WERI-Rb-1 (cell line): ENCODE results near the gene COLQ.

Source experiments
- DNase-seq: peaks from one replicate; pipeline ENCODE4 v3.0.0-alpha.2; 2020
- H3K27ac ChIP-seq: fragments of 250-450 bp; sonication (Bioruptor Pico); 2 replicates; pipeline ENCODE4 v1.5.1; 2020; ENCODE audit warnings: mild to moderate bottlenecking, moderate library complexity
- H3K27me3 ChIP-seq: fragments of 250-450 bp; sonication (Bioruptor Pico); 2 replicates; pipeline ENCODE4 v1.5.1; 2021; ENCODE audit warnings: mild to moderate bottlenecking, low read depth, moderate library complexity; ENCODE audit not compliant: insufficient read depth, severe bottlenecking
- H3K36me3 ChIP-seq: fragments of 250-450 bp; sonication (Bioruptor Pico); 2 replicates; pipeline ENCODE4 v1.5.1; 2020; ENCODE audit warnings: mild to moderate bottlenecking, moderate library complexity
- H3K4me3 ChIP-seq: 2 replicates; pipeline ENCODE4 v1.5.1; 2011; ENCODE audit warnings: low read depth, mild to moderate bottlenecking, control low read depth, low read length
- H3K9me3 ChIP-seq: fragments of 250-450 bp; sonication (Bioruptor Pico); 2 replicates; pipeline ENCODE4 v1.5.1; 2021; ENCODE audit warnings: mild to moderate bottlenecking, moderate library complexity; ENCODE audit not compliant: severe bottlenecking
- TF ChIP-seq, protein P1 (sequence below): IDR thresholded peaks from 2 replicates; pipeline ENCODE4 v1.5.1; 2011; ENCODE audit warnings: low read depth, mild to moderate bottlenecking, control low read depth, inconsistent platforms, low read length

COLQ gene

DNA sequence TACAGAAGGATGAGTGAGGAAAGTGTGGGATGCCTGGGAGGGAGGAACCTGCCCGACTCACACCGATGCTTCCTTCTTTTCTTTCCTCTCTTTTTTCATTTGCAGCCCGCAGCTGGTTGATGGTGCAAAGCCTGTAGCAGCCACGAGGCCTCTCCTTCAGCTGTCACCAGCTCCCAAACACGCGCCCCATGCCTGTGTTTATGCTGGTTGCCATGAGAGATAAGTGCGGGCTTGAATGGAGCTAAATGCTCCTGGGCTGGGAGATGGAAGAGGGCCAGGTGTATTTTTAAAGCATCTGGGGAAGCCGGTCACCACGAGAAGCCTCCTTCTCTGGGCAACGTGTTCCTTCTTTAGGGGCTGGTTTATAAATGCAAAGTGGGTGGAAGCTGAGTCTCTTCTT is 9.3 kb downstream of the COLQ start:
- H3K36me3 ChIP-seq: no peaks in the 10 kb centered on the region
- TF ChIP-seq, protein P1, sequence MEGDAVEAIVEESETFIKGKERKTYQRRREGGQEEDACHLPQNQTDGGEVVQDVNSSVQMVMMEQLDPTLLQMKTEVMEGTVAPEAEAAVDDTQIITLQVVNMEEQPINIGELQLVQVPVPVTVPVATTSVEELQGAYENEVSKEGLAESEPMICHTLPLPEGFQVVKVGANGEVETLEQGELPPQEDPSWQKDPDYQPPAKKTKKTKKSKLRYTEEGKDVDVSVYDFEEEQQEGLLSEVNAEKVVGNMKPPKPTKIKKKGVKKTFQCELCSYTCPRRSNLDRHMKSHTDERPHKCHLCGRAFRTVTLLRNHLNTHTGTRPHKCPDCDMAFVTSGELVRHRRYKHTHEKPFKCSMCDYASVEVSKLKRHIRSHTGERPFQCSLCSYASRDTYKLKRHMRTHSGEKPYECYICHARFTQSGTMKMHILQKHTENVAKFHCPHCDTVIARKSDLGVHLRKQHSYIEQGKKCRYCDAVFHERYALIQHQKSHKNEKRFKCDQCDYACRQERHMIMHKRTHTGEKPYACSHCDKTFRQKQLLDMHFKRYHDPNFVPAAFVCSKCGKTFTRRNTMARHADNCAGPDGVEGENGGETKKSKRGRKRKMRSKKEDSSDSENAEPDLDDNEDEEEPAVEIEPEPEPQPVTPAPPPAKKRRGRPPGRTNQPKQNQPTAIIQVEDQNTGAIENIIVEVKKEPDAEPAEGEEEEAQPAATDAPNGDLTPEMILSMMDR: no peak
- H3K4me3 ChIP-seq: no peak overlapping the region
- no peaks in the 10 kb centered on the region for H3K9me3 ChIP-seq
- H3K27me3 ChIP-seq: no peaks in the 10 kb centered on the region
- DNase-seq: no peak
- no peak overlapping the region for H3K27ac ChIP-seq

DNA sequence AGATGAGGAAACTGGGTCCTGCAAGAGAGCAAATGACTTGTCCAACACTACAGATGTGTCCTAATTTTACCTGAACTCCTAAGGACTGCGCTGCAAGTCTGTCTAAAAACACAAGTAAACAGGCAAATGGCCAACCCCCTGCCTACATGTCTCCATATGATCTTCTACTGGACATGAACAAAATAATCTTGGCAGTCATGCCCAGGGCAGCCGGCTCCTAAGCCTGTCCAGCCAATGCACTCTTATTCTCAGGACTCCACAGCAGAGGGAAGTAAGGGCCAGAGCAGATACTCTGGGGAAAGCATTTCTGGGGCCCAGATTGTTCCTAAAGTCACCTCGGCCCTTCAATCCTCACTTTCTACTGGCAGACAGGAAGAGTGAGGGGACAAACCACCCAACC is 10.3 kb downstream of the COLQ start:
- TF ChIP-seq, protein P1: no peak
- Histone ChIP-seq H3K4me3 (no peak overlapping the region), H3K9me3 (no peaks in the 10 kb centered on the region), H3K27me3 (no peaks in the 10 kb centered on the region), H3K27ac (no peak overlapping the region), H3K36me3 (no peaks in the 10 kb centered on the region)
- DNase-seq: no peak

DNA sequence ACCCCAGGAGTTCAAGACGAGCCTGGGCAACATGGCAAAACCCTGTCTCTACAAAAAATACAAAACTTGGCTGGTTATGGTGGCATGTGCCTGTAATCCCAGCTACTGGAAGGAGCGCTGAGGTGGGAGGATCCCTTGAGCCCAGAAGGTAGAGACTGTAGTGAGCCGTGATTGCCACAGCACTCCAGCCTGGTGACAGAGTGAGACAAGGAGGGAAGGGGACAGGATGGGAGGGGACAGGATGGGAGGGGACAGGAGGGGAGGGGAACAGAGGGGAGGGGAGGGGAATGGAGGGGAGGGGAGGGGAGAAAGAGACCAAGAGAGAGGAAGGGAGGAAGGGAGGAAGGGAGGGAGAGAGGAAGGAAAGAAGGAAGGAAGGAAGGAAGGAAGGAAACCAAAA is 11.0 kb downstream of the COLQ start:
- no peak overlapping the region for H3K27ac ChIP-seq
- no peaks in the 10 kb centered on the region for H3K27me3 ChIP-seq
- TF ChIP-seq, protein P1: no peak
- H3K9me3 ChIP-seq: no peaks in the 10 kb centered on the region
- no peaks in the 10 kb centered on the region for H3K36me3 ChIP-seq
- H3K4me3 ChIP-seq: no peak overlapping the region
- DNase-seq: no peak

DNA sequence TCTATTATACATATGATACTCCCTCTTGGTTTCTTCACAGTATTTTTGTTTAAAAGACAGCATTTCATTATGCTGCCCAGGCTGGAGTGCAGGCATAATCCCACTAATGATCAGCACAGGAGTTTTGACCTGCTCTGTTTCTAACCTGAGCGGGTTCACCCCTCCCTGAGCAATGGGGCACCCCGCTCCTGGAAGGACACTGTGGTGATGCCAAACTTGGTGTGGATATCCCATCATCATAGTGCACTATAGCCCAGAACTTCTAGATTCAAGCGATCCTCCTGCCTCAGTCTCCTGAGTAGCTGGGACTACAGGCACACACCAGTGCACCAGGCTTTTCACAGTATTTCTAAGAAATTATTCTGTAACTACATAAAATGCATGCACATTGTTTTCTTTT is 14.9 kb downstream of the COLQ start:
- H3K27ac ChIP-seq: no peak overlapping the region
- no peaks in the 10 kb centered on the region for H3K9me3 ChIP-seq
- TF ChIP-seq, protein P1: no peak
- no peaks in the 10 kb centered on the region for H3K27me3 ChIP-seq
- H3K4me3 ChIP-seq: no peak overlapping the region
- DNase-seq: no peak
- no peaks in the 10 kb centered on the region for H3K36me3 ChIP-seq

DNA sequence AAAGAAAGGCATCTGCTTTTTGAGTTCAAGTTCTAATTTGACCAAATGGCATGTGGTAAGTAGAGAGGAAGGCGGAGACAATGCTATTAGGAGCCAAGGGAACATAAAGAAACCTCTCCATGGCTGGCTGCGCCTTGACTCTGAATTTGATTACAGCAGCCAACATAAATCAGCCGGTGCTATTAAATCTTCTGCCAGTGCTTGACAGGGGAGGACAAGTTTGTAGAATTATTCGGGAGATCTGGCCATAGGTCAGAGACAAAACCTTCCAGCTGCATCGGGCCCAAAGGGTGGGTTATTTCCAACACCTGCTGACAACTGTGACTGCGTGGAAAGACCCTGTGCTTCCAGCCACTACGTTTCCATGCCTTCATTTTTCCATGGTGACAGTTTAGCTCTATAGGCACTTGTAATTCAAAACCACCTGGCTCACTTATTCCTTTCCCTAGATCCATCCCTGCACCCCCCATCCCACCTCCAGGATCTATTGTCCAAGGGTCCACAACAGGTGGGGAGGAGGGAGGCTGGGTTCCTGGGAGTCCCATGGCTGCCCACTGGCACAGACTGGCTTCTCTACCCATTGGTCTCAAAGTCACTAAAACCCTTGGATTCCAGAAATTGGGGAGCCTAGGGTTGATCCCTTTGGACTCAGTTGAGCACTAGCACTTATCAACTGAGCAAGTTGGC is 15.9 kb downstream of the COLQ start:
- DNase-seq: no peak
- H3K27me3 ChIP-seq: no peaks in the 10 kb centered on the region
- TF ChIP-seq, protein P1: no peak

DNA sequence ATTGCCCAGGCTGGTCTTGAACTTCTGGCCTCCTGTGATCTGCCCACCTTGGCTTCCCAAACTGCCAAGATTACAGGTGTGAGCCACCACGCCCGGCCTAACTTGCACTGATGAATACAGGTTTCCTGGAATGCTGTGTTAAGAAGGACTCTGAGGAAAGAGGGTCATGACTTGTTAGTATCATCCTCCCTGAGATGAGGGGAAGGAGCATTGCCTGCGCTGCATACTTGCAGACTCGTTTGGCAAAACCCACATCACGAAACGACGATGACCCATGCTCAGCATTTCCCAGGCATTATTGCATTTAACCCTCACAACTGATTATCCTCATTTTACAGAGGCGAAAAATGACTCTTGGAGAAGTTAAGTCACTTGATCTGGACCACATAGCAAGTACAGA is 18.9 kb downstream of the COLQ start:
- Histone ChIP-seq H3K27ac (no peak overlapping the region), H3K9me3 (no peaks in the 10 kb centered on the region), H3K4me3 (no peak overlapping the region), H3K27me3 (no peaks in the 10 kb centered on the region), H3K36me3 (no peaks in the 10 kb centered on the region)
- TF ChIP-seq, protein P1: no peak
- no peak for DNase-seq

More for the DNA sequence above, 15.9 kb downstream of the COLQ start:
- no peaks in the 10 kb centered on the region for H3K36me3 ChIP-seq
- H3K9me3 ChIP-seq: no peaks in the 10 kb centered on the region
- no peak overlapping the region for H3K27ac ChIP-seq
- no peak overlapping the region for H3K4me3 ChIP-seq
